Parathyroid adenoma (tissue), 2 donors: ENCODE measurements around the gene PLA2R1.
"Not testable (repeated sequence)": the region's sequence is repeated elsewhere in the genome, so short reads cannot be mapped to it uniquely, and the experiment has no call there.

Source experiments
- H2AFZ ChIP-seq: fragments of 300-600 bp; sonication (generic); one replicate; pipeline ENCODE4 v1.7.0; 2017; ENCODE audit warnings: antibody characterized with exemption, mild to moderate bottlenecking
- H3K27ac ChIP-seq: fragments of 300-600 bp; sonication (generic); one replicate; pipeline ENCODE4 v1.7.0; 2017
- H3K27me3 ChIP-seq: fragments of 300-600 bp; sonication (generic); one replicate; pipeline ENCODE4 v1.7.0; 2017; ENCODE audit warnings: low read length; ENCODE audit not compliant: control insufficient read depth, insufficient read depth
- H3K36me3 ChIP-seq: fragments of 300-600 bp; sonication (generic); one replicate; pipeline ENCODE4 v1.7.0; 2017; ENCODE audit warnings: low read length; ENCODE audit not compliant: control insufficient read depth, insufficient read depth
- H3K4me1 ChIP-seq: fragments of 300-600 bp; sonication (generic); one replicate; pipeline ENCODE4 v1.7.0; 2017; ENCODE audit warnings: control low read depth
- H3K4me2 ChIP-seq: fragments of 300-600 bp; sonication (generic); one replicate; pipeline ENCODE4 v1.7.0; 2017; ENCODE audit warnings: low read length
- H3K4me3 ChIP-seq: fragments of 300-600 bp; sonication (generic); one replicate; pipeline ENCODE4 v1.7.0; 2017; ENCODE audit warnings: low read depth, low read length
- H3K79me2 ChIP-seq: fragments of 300-600 bp; sonication (generic); one replicate; pipeline ENCODE4 v1.7.0; 2017; ENCODE audit warnings: control low read depth
- H3K9ac ChIP-seq: fragments of 300-600 bp; sonication (generic); one replicate; pipeline ENCODE4 v1.7.0; 2017; ENCODE audit warnings: mild to moderate bottlenecking
- H3K9me3 ChIP-seq: fragments of 300-600 bp; sonication (generic); one replicate; pipeline ENCODE4 v1.7.0; 2017; ENCODE audit warnings: low read length; ENCODE audit not compliant: control insufficient read depth
- TF ChIP-seq, protein P1 (sequence below): fragments of 300-600 bp; sonication (generic); IDR thresholded peaks from one replicate; pipeline ENCODE4 v1.7.0; 2017; ENCODE audit warnings: antibody characterized with exemption, mild to moderate bottlenecking
- donor health status: primary hyperparathyroidism.

PLA2R1 gene

DNA sequence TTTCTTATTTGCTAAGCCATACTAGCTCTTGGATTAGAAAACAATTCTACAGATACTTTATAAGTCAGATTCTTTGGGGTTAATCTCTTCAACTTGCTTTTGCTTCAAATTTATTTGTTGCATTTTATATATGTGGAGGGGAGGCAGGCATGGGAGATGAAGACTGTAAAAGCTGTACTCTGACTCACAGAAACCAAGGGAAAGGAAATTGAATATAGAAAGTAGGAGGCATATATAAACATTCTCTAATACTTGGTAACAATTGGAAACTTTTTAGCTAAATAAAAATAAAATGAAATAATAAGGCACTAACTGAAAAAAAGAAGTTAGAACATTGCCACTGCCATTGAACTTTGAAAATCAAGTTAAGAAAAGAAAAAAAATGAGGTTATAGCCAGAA is 21.3 kb downstream of the PLA2R1 start:
- Histone ChIP-seq H3K9me3 (no peaks in the 10 kb centered on the region), H3K27ac (no peak overlapping the region), H2AFZ (no peak overlapping the region), H3K36me3 (no peaks in the 10 kb centered on the region), H3K79me2 (peaks cover 6% of the 10 kb centered on the region), H3K9ac (no peak overlapping the region), H3K4me1 (peaks cover 5% of the 10 kb centered on the region), H3K4me3 (no peak overlapping the region), H3K4me2 (no peak overlapping the region), H3K27me3 (no peaks in the 10 kb centered on the region)
- TF ChIP-seq, protein P1, sequence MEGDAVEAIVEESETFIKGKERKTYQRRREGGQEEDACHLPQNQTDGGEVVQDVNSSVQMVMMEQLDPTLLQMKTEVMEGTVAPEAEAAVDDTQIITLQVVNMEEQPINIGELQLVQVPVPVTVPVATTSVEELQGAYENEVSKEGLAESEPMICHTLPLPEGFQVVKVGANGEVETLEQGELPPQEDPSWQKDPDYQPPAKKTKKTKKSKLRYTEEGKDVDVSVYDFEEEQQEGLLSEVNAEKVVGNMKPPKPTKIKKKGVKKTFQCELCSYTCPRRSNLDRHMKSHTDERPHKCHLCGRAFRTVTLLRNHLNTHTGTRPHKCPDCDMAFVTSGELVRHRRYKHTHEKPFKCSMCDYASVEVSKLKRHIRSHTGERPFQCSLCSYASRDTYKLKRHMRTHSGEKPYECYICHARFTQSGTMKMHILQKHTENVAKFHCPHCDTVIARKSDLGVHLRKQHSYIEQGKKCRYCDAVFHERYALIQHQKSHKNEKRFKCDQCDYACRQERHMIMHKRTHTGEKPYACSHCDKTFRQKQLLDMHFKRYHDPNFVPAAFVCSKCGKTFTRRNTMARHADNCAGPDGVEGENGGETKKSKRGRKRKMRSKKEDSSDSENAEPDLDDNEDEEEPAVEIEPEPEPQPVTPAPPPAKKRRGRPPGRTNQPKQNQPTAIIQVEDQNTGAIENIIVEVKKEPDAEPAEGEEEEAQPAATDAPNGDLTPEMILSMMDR, result no peak

DNA sequence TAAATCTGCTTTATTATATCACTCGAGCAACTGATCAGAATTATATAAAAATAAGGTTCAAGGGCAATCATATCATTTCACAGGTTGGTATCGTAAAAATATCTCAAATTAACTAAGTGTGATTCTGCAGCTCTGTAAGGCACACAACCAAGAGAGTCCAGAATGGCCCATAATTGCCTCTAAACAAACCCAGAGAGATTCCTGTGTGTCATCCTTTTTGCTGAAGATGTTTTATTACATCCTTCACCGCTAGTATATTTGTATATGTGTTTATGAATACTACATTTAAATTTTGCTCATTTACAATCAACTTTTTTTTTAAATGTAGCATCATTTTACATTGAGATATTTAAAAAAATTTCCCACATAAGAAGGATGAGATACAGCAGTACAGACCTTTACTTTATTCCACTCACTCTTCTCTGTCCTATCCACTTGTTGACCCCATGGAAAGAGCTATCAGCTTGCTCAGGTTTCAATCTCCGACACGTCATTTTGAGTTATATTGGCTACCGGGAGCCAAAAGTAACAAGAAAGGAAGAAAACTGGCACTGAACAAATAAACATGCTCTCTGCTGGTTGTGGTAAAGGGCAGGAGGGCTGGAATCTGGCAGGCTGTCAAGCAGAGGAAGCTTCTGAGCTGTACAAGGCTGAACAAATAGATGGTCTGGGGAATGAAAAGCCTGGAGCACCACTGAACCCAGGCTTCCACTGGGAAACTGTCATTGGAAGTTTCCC is 23.1 kb downstream of the PLA2R1 start:
- H3K79me2 ChIP-seq, result no peaks in the 10 kb centered on the region
- no peak overlapping the region for H3K9ac ChIP-seq
- H3K4me3 ChIP-seq, result no peak overlapping the region
- no peak overlapping the region for H2AFZ ChIP-seq
- H3K36me3 ChIP-seq, result no peaks in the 10 kb centered on the region
- TF ChIP-seq, protein P1, result no peak
- no peak overlapping the region for H3K27ac ChIP-seq
- H3K9me3 ChIP-seq, result no peaks in the 10 kb centered on the region
- H3K4me1 ChIP-seq, result peaks cover 5% of the 10 kb centered on the region
- H3K27me3 ChIP-seq, result no peaks in the 10 kb centered on the region
- H3K4me2 ChIP-seq, result no peak overlapping the region

DNA sequence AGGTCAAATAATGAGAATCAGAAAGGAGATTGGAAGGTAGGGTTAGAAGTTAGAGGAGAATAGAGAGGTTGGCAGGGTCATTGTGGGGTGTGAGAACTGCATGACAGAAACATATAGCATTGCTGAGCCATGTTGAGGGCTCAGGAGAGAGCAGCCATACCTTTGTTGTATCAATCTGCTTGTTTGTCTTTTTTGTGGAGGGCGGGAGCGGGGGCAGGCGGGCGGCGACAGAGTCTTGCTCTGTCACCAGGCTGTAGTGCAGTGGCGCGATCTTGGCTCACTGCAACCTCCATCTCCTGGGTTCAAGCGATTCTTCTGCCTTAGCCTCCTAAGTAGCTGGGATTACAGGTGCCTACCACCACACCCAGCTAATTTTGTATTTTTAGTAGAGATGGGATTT is 23.8 kb downstream of the PLA2R1 start:
- H3K4me1 ChIP-seq, H3K79me2 ChIP-seq, H2AFZ ChIP-seq, H3K9me3 ChIP-seq, H3K9ac ChIP-seq, H3K4me3 ChIP-seq, H3K4me2 ChIP-seq, H3K36me3 ChIP-seq, H3K27ac ChIP-seq, H3K27me3 ChIP-seq: not testable (repeated sequence)

DNA sequence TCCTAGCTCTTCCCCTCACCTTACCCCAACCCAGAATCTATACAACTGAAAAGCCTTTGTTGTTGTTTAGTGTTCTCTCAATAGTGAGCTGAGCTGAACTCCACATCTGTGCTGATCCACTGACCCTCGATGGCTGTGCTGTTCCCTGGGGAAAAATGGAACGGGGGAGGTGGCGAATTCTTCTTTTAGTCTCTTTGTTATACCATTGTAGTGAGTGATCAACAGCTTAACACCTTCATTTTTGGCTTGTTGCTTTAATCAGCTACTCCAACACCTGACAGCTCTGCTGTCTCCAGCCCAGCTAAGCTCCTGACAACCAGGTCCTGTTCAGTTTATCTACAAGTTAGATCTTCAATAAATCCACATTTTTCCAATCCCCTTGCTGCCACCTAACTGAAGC is 25.7 kb downstream of the PLA2R1 start:
- no peak overlapping the region for H2AFZ ChIP-seq
- no peaks in the 10 kb centered on the region for H3K36me3 ChIP-seq
- H3K79me2 ChIP-seq, result no peaks in the 10 kb centered on the region
- peaks cover 5% of the 10 kb centered on the region for H3K4me1 ChIP-seq
- no peak overlapping the region for H3K27ac ChIP-seq
- H3K4me2 ChIP-seq, result no peak overlapping the region
- no peaks in the 10 kb centered on the region for H3K27me3 ChIP-seq
- no peaks in the 10 kb centered on the region for H3K9me3 ChIP-seq
- H3K4me3 ChIP-seq, result no peak overlapping the region
- no peak overlapping the region for H3K9ac ChIP-seq
- TF ChIP-seq, protein P1, result no peak

DNA sequence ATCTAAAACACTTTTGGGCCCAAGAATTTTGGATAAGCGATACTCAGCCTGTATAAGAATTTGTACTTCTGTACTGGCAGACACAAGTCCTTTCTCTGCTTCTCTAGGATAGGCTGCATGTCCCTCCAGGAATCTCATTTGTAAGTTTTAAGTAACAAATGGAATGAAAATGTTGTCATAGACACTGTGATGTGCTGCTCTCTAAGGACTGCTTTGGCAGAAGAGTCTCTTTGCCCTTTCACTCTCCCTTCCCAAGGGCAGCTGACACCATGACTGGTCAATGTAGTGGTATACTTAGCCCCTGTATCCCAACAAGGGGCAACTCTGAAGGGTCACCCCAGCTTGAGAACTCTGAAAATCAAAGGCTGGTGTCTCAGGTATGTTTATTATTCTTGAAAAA is 27.3 kb downstream of the PLA2R1 start:
- Histone ChIP-seq H3K4me1 (peaks cover 5% of the 10 kb centered on the region), H3K27me3 (no peaks in the 10 kb centered on the region), H3K36me3 (no peaks in the 10 kb centered on the region), H3K9me3 (no peaks in the 10 kb centered on the region), H3K27ac (no peak overlapping the region), H2AFZ (no peak overlapping the region), H3K79me2 (no peaks in the 10 kb centered on the region), H3K9ac (no peak overlapping the region), H3K4me2 (no peak overlapping the region), H3K4me3 (no peak overlapping the region)
- TF ChIP-seq, protein P1, result no peak
